NT2/D1 (cell line): ENCODE data around the gene ATXN1.

Experiments used
- SUZ12 ChIP-seq: IDR thresholded peaks from 2 replicates; pipeline ENCODE4 v1.6.1; 2011; ENCODE audit not compliant: insufficient read length, insufficient read depth; ENCODE audit errors: extremely low read depth
- YY1 ChIP-seq: IDR thresholded peaks from 2 replicates; pipeline ENCODE4 v1.6.1; 2011; ENCODE audit not compliant: insufficient read length, insufficient read depth
- ZNF274 ChIP-seq: IDR thresholded peaks from 2 replicates; pipeline ENCODE4 v1.6.1; 2011; ENCODE audit warnings: mild to moderate bottlenecking, low read depth, low read length

GRCh38 chr6:16568128-16568527, 193.1 kb downstream of the ATXN1 start:
- TF ChIP-seq YY1 (no peak), SUZ12 (no peak), ZNF274 (no peak)
